Naive thymus-derived CD4-positive, alpha-beta T cell (primary cell): Measurements from ENCODE around the gene KIF3C. TPM values are rescaled to one million over a fixed set of nuclear protein-coding genes. Genes with fewer than 3 reads are reported as not detected.
"Not testable (repeated sequence)": the region's sequence is repeated elsewhere in the genome, so short reads cannot be mapped to it uniquely, and the experiment has no call there.

Experiments
- ATAC-seq: fragments of 150-1000 bp; cut with Tn5 transposase; 2 replicates; pipeline ENCODE4 v1.10.0; 2021; ENCODE audit warnings: mild to moderate bottlenecking, moderate library complexity
- CTCF ChIA-PET: fragments of 350-600 bp; sonication (Branson Sonifier 250); formaldehyde crosslinking; loops from one replicate; lab custom pipeline; 2021; ENCODE audit warnings: antibody characterized with exemption; lab: Charles Lee
- POLR2A ChIA-PET: fragments of 350-600 bp; sonication (Branson Sonifier 250); formaldehyde crosslinking; loops from one replicate; lab custom pipeline; 2021; ENCODE audit warnings: antibody characterized with exemption, inconsistent platforms; lab: Charles Lee
- DNase-seq, 9 donors: peaks; one replicate each; pipeline versions ENCODE4 v3.0.0 to v3.0.0-alpha.2; 2020 to 2022; ENCODE audit warnings: mixed read lengths in 1 of 9
- H3K27ac ChIP-seq: one replicate; pipeline ENCODE4 v1.7.0; 2013; ENCODE audit warnings: mild to moderate bottlenecking, low read depth, low read length, moderate library complexity
- H3K27me3 ChIP-seq, 2 donors: one replicate each; pipeline ENCODE4 v1.7.0; 2013; ENCODE audit warnings: low read length in 2 of 2, mild to moderate bottlenecking in 2 of 2, moderate library complexity in 2 of 2; ENCODE audit not compliant: control insufficient read depth in 2 of 2, insufficient read depth in 2 of 2
- H3K36me3 ChIP-seq, 3 experiments: 1 replicate in 2 of 3; 2 replicates in 1 of 3; pipeline ENCODE4 v1.7.0; 2013; ENCODE audit warnings: low read length in 3 of 3, mild to moderate bottlenecking in 3 of 3, moderate library complexity in 1 of 3; ENCODE audit not compliant: insufficient read depth in 3 of 3, control insufficient read depth in 2 of 3
- H3K4me1 ChIP-seq, 2 donors: one replicate each; pipeline ENCODE4 v1.7.0; 2013; ENCODE audit warnings: low read length in 2 of 2, mild to moderate bottlenecking in 2 of 2, moderate library complexity in 1 of 2; ENCODE audit not compliant: control insufficient read depth in 2 of 2, insufficient read depth in 2 of 2
- H3K4me3 ChIP-seq: 2 replicates; pipeline ENCODE4 v1.7.0; 2013; ENCODE audit warnings: mild to moderate bottlenecking, low read length
- H3K9me3 ChIP-seq, 3 experiments: 1 replicate in 2 of 3; 2 replicates in 1 of 3; pipeline ENCODE4 v1.7.0; 2013; ENCODE audit warnings: low read length in 3 of 3; ENCODE audit not compliant: control insufficient read depth in 2 of 3
- H3K27ac Mint-ChIP-seq, 9 donors: one replicate each; pipeline ENCODE4 v1.8.0; 2020 to 2022; ENCODE audit warnings: mixed read lengths in 9 of 9, mild to moderate bottlenecking in 8 of 9, moderate library complexity in 5 of 9, inconsistent platforms in 2 of 9
- H3K27me3 Mint-ChIP-seq, 5 donors: one replicate each; pipeline ENCODE4 v1.8.0; 2021 to 2022; ENCODE audit warnings: mixed read lengths in 5 of 5, mild to moderate bottlenecking in 1 of 5
- H3K36me3 Mint-ChIP-seq, 5 donors: one replicate each; pipeline ENCODE4 v1.8.0; 2020 to 2022; ENCODE audit warnings: mixed read lengths in 5 of 5, mild to moderate bottlenecking in 3 of 5, inconsistent platforms in 1 of 5
- H3K4me1 Mint-ChIP-seq, 7 donors: one replicate each; pipeline ENCODE4 v1.8.0; 2020 to 2022; ENCODE audit warnings: mixed read lengths in 7 of 7, mild to moderate bottlenecking in 3 of 7, inconsistent platforms in 1 of 7
- H3K4me3 Mint-ChIP-seq, 10 donors: one replicate each; pipeline ENCODE4 v1.8.0; 2020 to 2022; ENCODE audit warnings: mild to moderate bottlenecking in 10 of 10, mixed read lengths in 10 of 10, moderate library complexity in 6 of 10, inconsistent platforms in 2 of 10
- H3K9me3 Mint-ChIP-seq, 11 donors: one replicate each; pipeline ENCODE4 v1.8.0; 2020 to 2022; ENCODE audit warnings: mixed read lengths in 11 of 11, mild to moderate bottlenecking in 4 of 11, inconsistent platforms in 1 of 11, moderate library complexity in 1 of 11
- intact Hi-C, 2 donors: fragments of 100-400 bp; cut with micrococcal nuclease; formaldehyde crosslinking; loops; one replicate each; pipeline ENCODE4 v1.15.1; 2023
- polyA plus RNA-seq, 2 donors: library from polyadenylated mRNA; unstranded; fragments of 300-500 nt; fragmentation: Illumina TruSeq; gene quantifications; one replicate each; pipeline ENCODE4 v1.2.3, GENCODE V29; 2021
- total RNA-seq, 6 experiments: library from RNA in 5 of 6; stranded (reverse) in 5 of 6; gene quantifications; 1 replicate in 5 of 6; 2 replicates in 1 of 6; pipeline ENCODE4 v1.2.3 and lab custom pipeline; 2021 to 2026

KIF3C gene
- total and polyA plus RNA-seq, 7 experiments from 2014 or later = 0.54 to 6.3 (median 4.7) TPM

- POLR2A ChIA-PET = no interaction called here
- no peaks in the 10 kb centered on the region for H3K36me3 Mint-ChIP-seq
- H3K4me1 ChIP-seq = no peaks in the 10 kb centered on the region
- no peaks in the 10 kb centered on the region for H3K9me3 ChIP-seq
- H3K27ac Mint-ChIP-seq = no peak overlapping the region
- DNase-seq = peak in 4 of 9 donors; percentile 6 to 25 (median 12)
- peaks cover 7 to 25% (median 18%) of the 10 kb centered on the region in 7 donors for H3K4me1 Mint-ChIP-seq
- no peaks in the 10 kb centered on the region for H3K27me3 ChIP-seq
- CTCF ChIA-PET = interaction anchor here (0.7 kb wide), 1 partner anchor 411 kb away, joined by 3 read pairs; no protein-coding TSS in a partner anchor
- ATAC-seq = no peak
- H3K27ac ChIP-seq = no peak overlapping the region
- no peaks in the 10 kb centered on the region for H3K9me3 Mint-ChIP-seq
- no peaks in the 10 kb centered on the region for H3K36me3 ChIP-seq
- no peaks in the 10 kb centered on the region for H3K27me3 Mint-ChIP-seq
- intact Hi-C loops = no loop called here
- peak overlapping the region in 1 of 10 donors; percentile 23 for H3K4me3 Mint-ChIP-seq
- no peak overlapping the region for H3K4me3 ChIP-seq
Observed at GRCh38 chr2:25912851-25913695, 69.2 kb downstream of the KIF3C start.

GRCh38 chr2:25909574-25909973 lies 72.7 kb downstream of the KIF3C start:
- not testable (repeated sequence) for ATAC-seq

GRCh38 chr2:25905126-25905525 lies 77.2 kb downstream of the KIF3C start:
- H3K4me1 ChIP-seq = no peaks in the 10 kb centered on the region
- DNase-seq (no peak), ATAC-seq (no peak)
- H3K9me3 ChIP-seq = no peaks in the 10 kb centered on the region
- no peak overlapping the region for H3K27ac ChIP-seq
- intact Hi-C loops = no loop called here
- Mint-ChIP-seq H3K4me3 (no peak overlapping the region), H3K27ac (peak overlapping the region in 1 of 9 donors; percentile 0), H3K36me3 (no peaks in the 10 kb centered on the region), H3K27me3 (peaks cover 0 to 4% (median 0%) of the 10 kb centered on the region in 5 donors), H3K9me3 (no peaks in the 10 kb centered on the region), H3K4me1 (no peaks in the 10 kb centered on the region)
- ChIA-PET CTCF (no interaction called here), POLR2A (no interaction called here)
- H3K4me3 ChIP-seq = no peak overlapping the region
- no peaks in the 10 kb centered on the region for H3K36me3 ChIP-seq
- no peaks in the 10 kb centered on the region for H3K27me3 ChIP-seq

More at GRCh38 chr2:25909574-25909973, 72.7 kb downstream of the KIF3C start:
- peaks cover 0 to 13% (median 7%) of the 10 kb centered on the region in 7 donors for H3K4me1 Mint-ChIP-seq
- intact Hi-C loops, POLR2A ChIA-PET, H3K27me3 ChIP-seq, H3K36me3 ChIP-seq, H3K27ac Mint-ChIP-seq, H3K9me3 Mint-ChIP-seq, DNase-seq, H3K36me3 Mint-ChIP-seq, H3K4me3 Mint-ChIP-seq, CTCF ChIA-PET, H3K27ac ChIP-seq, H3K9me3 ChIP-seq, H3K27me3 Mint-ChIP-seq, H3K4me3 ChIP-seq, H3K4me1 ChIP-seq: not testable (repeated sequence)

GRCh38 chr2:25903216-25903776 lies 79.0 kb downstream of the KIF3C start:
- Histone ChIP-seq H3K4me3 (no peak overlapping the region), H3K4me1 (no peaks in the 10 kb centered on the region), H3K36me3 (no peaks in the 10 kb centered on the region), H3K27ac (no peak overlapping the region), H3K27me3 (no peaks in the 10 kb centered on the region), H3K9me3 (no peaks in the 10 kb centered on the region)
- Mint-ChIP-seq H3K4me1 (no peaks in the 10 kb centered on the region), H3K9me3 (no peaks in the 10 kb centered on the region), H3K27ac (no peak overlapping the region), H3K27me3 (peaks cover 0 to 5% (median 0%) of the 10 kb centered on the region in 5 donors), H3K4me3 (no peak overlapping the region), H3K36me3 (no peaks in the 10 kb centered on the region)
- ChIA-PET CTCF (no interaction called here), POLR2A (interaction anchor here (0.8 kb wide), 1 partner anchor 846 kb away, joined by 3 read pairs; no protein-coding TSS in a partner anchor)
- no peak for ATAC-seq
- no peak for DNase-seq
- intact Hi-C loops = no loop called here

GRCh38 chr2:25899404-25899970 lies 82.8 kb downstream of the KIF3C start:
- ATAC-seq = no peak
- intact Hi-C loops = no loop called here
- H3K4me1 Mint-ChIP-seq = peaks cover 0 to 2% (median 0%) of the 10 kb centered on the region in 7 donors
- no peaks in the 10 kb centered on the region for H3K36me3 Mint-ChIP-seq
- no peaks in the 10 kb centered on the region for H3K27me3 ChIP-seq
- no peaks in the 10 kb centered on the region for H3K9me3 ChIP-seq
- H3K4me3 Mint-ChIP-seq = no peak overlapping the region
- H3K4me3 ChIP-seq = no peak overlapping the region
- H3K36me3 ChIP-seq = no peaks in the 10 kb centered on the region
- no peaks in the 10 kb centered on the region for H3K4me1 ChIP-seq
- no peak overlapping the region for H3K27ac ChIP-seq
- ChIA-PET CTCF (no interaction called here), POLR2A (no interaction called here)
- DNase-seq = no peak
- H3K27ac Mint-ChIP-seq = no peak overlapping the region
- H3K9me3 Mint-ChIP-seq = no peaks in the 10 kb centered on the region
- H3K27me3 Mint-ChIP-seq = peaks cover 0 to 8% (median 0%) of the 10 kb centered on the region in 5 donors

- no peak for ATAC-seq
- Histone ChIP-seq H3K4me3 (no peak overlapping the region), H3K27ac (no peak overlapping the region), H3K36me3 (no peaks in the 10 kb centered on the region), H3K4me1 (no peaks in the 10 kb centered on the region), H3K27me3 (no peaks in the 10 kb centered on the region), H3K9me3 (no peaks in the 10 kb centered on the region)
- Mint-ChIP-seq H3K27ac (no peak overlapping the region), H3K27me3 (peaks cover 0 to 10% (median 0%) of the 10 kb centered on the region in 5 donors), H3K9me3 (no peaks in the 10 kb centered on the region), H3K4me3 (no peak overlapping the region), H3K4me1 (peaks cover 0 to 2% (median 0%) of the 10 kb centered on the region in 7 donors), H3K36me3 (no peaks in the 10 kb centered on the region)
- POLR2A ChIA-PET = no interaction called here
- no peak for DNase-seq
- intact Hi-C loops = no loop called here
- CTCF ChIA-PET = no interaction called here
Observed at GRCh38 chr2:25897506-25897905, 84.8 kb downstream of the KIF3C start.
